Measurements from ENCODE around the gene VPS54. TPM values are rescaled to one million over a fixed set of nuclear protein-coding genes. Genes with fewer than 3 reads are reported as not detected.

Gene VPS54
- total RNA-seq, 2 donors from 2014 or later = 17.8 to 22.8 TPM

DNA sequence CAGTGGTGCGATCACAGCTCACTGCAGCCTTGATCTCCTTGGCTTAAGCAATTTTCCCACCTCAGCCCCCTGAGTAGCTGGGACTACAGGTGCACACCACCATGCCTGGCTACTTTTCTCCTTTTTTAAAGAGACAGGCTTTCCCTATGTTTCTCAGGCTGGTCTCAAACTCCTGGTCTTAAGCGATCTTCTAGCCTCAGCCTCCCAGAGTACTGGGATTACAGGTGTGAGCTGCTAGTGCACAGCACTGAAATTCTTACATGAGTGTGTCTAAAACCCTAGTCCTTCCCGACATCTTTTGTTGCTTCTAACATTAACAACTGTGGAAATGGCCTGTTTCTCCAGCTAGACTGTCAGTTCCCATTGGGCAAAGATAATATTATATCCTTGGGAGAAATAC lies 174.6 kb downstream of the VPS54 start:
- Histone ChIP-seq H3K9me3 (no peaks in the 10 kb centered on the region), H3K36me3 (replicated peaks in 1 of 2; ENCODE audit: insufficient read depth in 1 of 2, low read depth in 2 of 2) (no peaks in the 10 kb centered on the region), H3K4me1 (peaks cover 42% of the 10 kb centered on the region), H3K4me3 (no peak overlapping the region), H3K27me3 (no peaks in the 10 kb centered on the region), H3K27ac (no peak overlapping the region)
- ATAC-seq (no peak), DNase-seq (no peak)
- no peak for TF ChIP-seq CTCF (IDR thresholded peaks at IDR 0.05)
- no peak for TF ChIP-seq POLR2A (IDR thresholded peaks at IDR 0.05)
- intact Hi-C loops (cut with DNase I) = no loop called here
- WGBS, 2 donors = 73 to 76% methylated on average over 3 of the region's 3 CpGs

DNA sequence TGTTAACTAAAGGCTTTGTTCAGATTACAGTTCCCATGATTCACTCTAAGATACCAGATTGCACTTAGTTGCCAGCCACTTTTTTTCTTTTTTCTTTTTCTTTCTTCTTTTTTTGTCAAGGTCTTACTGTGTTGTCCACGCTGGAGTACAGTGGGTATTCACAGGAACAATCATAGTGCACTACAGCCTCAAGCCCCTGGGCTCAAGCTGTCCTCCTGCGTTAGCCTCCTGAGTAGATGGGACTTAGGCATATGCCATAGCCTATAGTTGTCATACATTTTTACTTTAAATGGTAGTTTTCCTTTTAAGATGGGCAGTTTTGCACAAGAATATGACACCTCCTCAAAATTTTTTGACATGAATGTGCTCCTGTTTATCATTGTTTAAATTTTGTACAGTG lies 175.4 kb downstream of the VPS54 start:
- ATAC-seq = no peak
- Histone ChIP-seq H3K4me1 (peaks cover 34% of the 10 kb centered on the region), H3K4me3 (no peak overlapping the region), H3K27ac (peak overlapping the region in 1 of 4 donors; percentile 98), H3K27me3 (no peaks in the 10 kb centered on the region), H3K9me3 (no peaks in the 10 kb centered on the region), H3K36me3 (replicated peaks in 1 of 2; ENCODE audit: insufficient read depth in 1 of 2, low read depth in 2 of 2) (no peaks in the 10 kb centered on the region)
- TF ChIP-seq POLR2A (IDR thresholded peaks at IDR 0.05) = no peak
- TF ChIP-seq CTCF (IDR thresholded peaks at IDR 0.05) = no peak
- DNase-seq = no peak
- WGBS, 2 donors = 77 to 80% methylated on average over 2 of the region's 2 CpGs
- intact Hi-C loops (cut with DNase I) = no loop called here

- 45 to 48% methylated on average over 8 of the region's 8 CpGs for WGBS, 2 donors
- Histone ChIP-seq H3K4me1 (peaks cover 27% of the 10 kb centered on the region), H3K4me3 (peak overlapping the region in 1 of 2 donors; percentile 79), H3K27ac (peak overlapping the region; percentile 50 to 99 (median 98)), H3K36me3 (replicated peaks in 1 of 2; ENCODE audit: insufficient read depth in 1 of 2, low read depth in 2 of 2) (no peaks in the 10 kb centered on the region), H3K27me3 (no peaks in the 10 kb centered on the region), H3K9me3 (no peaks in the 10 kb centered on the region)
- intact Hi-C loops (cut with DNase I) = no loop called here
- DNase-seq = no peak
- TF ChIP-seq POLR2A (IDR thresholded peaks at IDR 0.05) (no peak), CTCF (IDR thresholded peaks at IDR 0.05) (no peak)
- ATAC-seq = no peak
Measured at GRCh38 chr2:63843093-63843492, 176.1 kb downstream of the VPS54 start.

DNA sequence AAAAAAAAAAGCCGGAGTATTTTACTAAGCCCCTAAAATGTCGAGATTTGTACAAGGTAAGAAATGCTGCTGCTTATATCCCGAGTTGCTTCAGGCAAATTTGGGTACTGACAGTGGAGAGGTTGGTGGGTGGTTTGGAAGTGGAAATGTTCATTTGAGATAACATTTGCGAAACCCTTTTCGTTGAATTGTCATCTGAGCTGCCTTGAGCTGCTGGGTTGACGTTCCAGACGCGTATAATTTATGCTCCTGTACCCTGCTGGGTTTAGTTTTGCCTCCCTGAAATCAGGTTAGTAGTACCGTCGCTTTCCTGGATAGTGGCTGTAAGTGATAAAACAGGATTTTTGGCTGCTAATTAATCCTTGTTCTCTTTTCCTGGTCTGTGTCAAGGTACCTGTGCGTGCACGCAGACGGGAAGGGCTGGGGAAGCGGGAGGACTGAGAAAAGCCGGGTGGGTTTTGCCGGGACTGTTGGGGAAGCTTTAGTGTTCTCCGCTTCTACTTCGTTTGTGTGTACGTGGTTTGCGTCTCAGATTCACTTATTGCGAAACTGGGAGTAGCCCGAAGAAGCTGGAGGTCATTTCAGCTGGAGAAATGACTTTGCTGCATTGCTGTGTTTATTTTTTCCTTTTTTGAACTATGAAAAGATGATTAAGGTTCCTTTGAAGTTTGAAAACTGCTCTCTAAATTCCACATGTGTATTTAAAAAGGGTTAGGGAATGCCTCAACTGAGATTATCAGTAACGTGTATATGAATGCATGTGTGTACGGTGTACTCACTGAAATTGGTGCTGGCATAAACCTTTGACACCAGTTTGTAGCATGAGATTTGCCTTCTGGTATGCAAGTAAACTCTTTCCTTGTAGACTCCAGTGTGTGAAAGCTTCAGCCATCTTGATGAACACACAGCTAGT lies 176.8 kb downstream of the VPS54 start:
- Histone ChIP-seq H3K27ac (peak overlapping the region; percentile 90 to 99 (median 98)), H3K4me3 (peak overlapping the region; percentile 79 to 86), H3K27me3 (no peaks in the 10 kb centered on the region), H3K9me3 (no peaks in the 10 kb centered on the region), H3K4me1 (peaks cover 27% of the 10 kb centered on the region), H3K36me3 (replicated peaks in 1 of 2; ENCODE audit: insufficient read depth in 1 of 2, low read depth in 2 of 2) (no peaks in the 10 kb centered on the region)
- TF ChIP-seq CTCF (IDR thresholded peaks at IDR 0.05) = no peak
- no peak for TF ChIP-seq POLR2A (IDR thresholded peaks at IDR 0.05)
- WGBS, 2 donors = 0 to 1% methylated on average over 24 of the region's 24 CpGs
- ATAC-seq (no peak), DNase-seq (peak; percentile 36 to 64 (median 50))
- intact Hi-C loops (cut with DNase I) = no loop called here

Small RNAs within 50 kb of the gene (small RNA-seq; reads per million reads assigned to genes)
- not detected for gene RF01293

Other genes with a start within 250 kb of the VPS54 start
- 10 to 100 TPM; 64.3 to 93.3 TPM for gene UGP2, start 177.5 kb downstream of the VPS54 start, total RNA-seq
- 10 to 100 TPM in 1 of 2 donors, 1 to 10 TPM in 1; 6.3 to 16.6 TPM for gene PELI1, start 125.0 kb upstream of the VPS54 start, total RNA-seq